PC-3 (cell line): ENCODE data around the gene CEP126. TPM values are rescaled to one million over a fixed set of nuclear protein-coding genes. Genes with fewer than 3 reads are reported as not detected.

ENCODE experiments used
- ATAC-seq: fragments of 200-7000 bp; cut with Tn5 transposase; 2 replicates; pipeline ENCODE4 v1.9.1; 2020; ENCODE audit warnings: mild to moderate bottlenecking, moderate library complexity
- BruUV-seq: library from RNA; stranded (reverse); fragments of 400-500 nt; replicated peaks from 2 replicates; lab custom pipeline; 2021; lab: Mats Ljungman, UMichigan
- CTCF ChIA-PET: fragments of 300-600 bp; sonication (Branson Sonifier 250); formaldehyde crosslinking; loops from one replicate; lab custom pipeline; 2022; ENCODE audit warnings: antibody characterized with exemption; lab: Charles Lee
- POLR2A ChIA-PET: fragments of 300-600 bp; sonication (Branson Sonifier 250); formaldehyde crosslinking; loops from one replicate; lab custom pipeline; 2022; ENCODE audit warnings: antibody characterized with exemption; ENCODE audit not compliant: unreplicated experiment; lab: Charles Lee
- DNase-seq: peaks from one replicate; pipeline ENCODE4 v3.0.0-alpha.2; 2015
- H2AFZ ChIP-seq: fragments of 300-600 bp; sonication (generic); 2 replicates; pipeline ENCODE4 v1.6.0; 2016; ENCODE audit warnings: antibody characterized with exemption, low read length
- H3F3A ChIP-seq: fragments of 300-600 bp; sonication (generic); one replicate; pipeline ENCODE4 v1.6.0; 2017; ENCODE audit warnings: antibody characterized with exemption, low read length, control low read depth, mild to moderate bottlenecking; ENCODE audit not compliant: unreplicated experiment
- H3K27ac ChIP-seq: fragments of 300-600 bp; sonication (generic); 2 replicates; pipeline ENCODE4 v1.5.1; 2016; ENCODE audit warnings: mild to moderate bottlenecking, low read length
- H3K27me3 ChIP-seq: fragments of 300-600 bp; sonication (generic); 2 replicates; pipeline ENCODE4 v1.6.1; 2016; ENCODE audit warnings: low read length, mixed read lengths
- H3K36me3 ChIP-seq: fragments of 300-600 bp; sonication (generic); 2 replicates; pipeline ENCODE4 v1.6.1; 2016; ENCODE audit warnings: low read depth, mixed run types, low read length, mixed read lengths
- H3K4me1 ChIP-seq: fragments of 300-600 bp; sonication (generic); 2 replicates; pipeline ENCODE4 v1.5.1; 2016; ENCODE audit warnings: low read length; ENCODE audit not compliant: insufficient read depth
- H3K4me2 ChIP-seq: fragments of 300-600 bp; sonication (generic); 2 replicates; pipeline ENCODE4 v1.6.0; 2016; ENCODE audit warnings: low read length
- H3K4me3 ChIP-seq: fragments of 300-600 bp; sonication (generic); 2 replicates; pipeline ENCODE4 v1.5.1; 2016; ENCODE audit warnings: mild to moderate bottlenecking, low read length, mixed read lengths
- H3K79me2 ChIP-seq: fragments of 300-600 bp; sonication (generic); 2 replicates; pipeline ENCODE4 v1.6.1; 2017; ENCODE audit warnings: low read length, mixed read lengths
- H3K9ac ChIP-seq: fragments of 300-600 bp; sonication (generic); 2 replicates; pipeline ENCODE4 v1.6.0; 2016; ENCODE audit warnings: mild to moderate bottlenecking, low read length
- H3K9me2 ChIP-seq: fragments of 300-600 bp; sonication (generic); replicated peaks from 2 replicates; pipeline ENCODE4 v1.6.1; 2016; ENCODE audit warnings: mixed run types, low read length, mixed read lengths
- H3K9me3 ChIP-seq: fragments of 300-600 bp; sonication (generic); 2 replicates; pipeline ENCODE4 v1.6.1; 2016; ENCODE audit warnings: low read length, mixed read lengths
- H4K20me1 ChIP-seq: fragments of 300-600 bp; sonication (generic); 2 replicates; pipeline ENCODE4 v1.6.1; 2016; ENCODE audit warnings: low read length, mixed read lengths
- EZH2 ChIP-seq: fragments of 300-600 bp; sonication (generic); IDR thresholded peaks from one replicate; pipeline ENCODE4 v1.6.1; 2017; ENCODE audit warnings: antibody characterized with exemption, mild to moderate bottlenecking, low read length; ENCODE audit not compliant: unreplicated experiment
- EZH2phosphoT487 ChIP-seq: fragments of 300-600 bp; sonication (generic); IDR thresholded peaks from 2 replicates; pipeline ENCODE4 v1.6.1; 2018; ENCODE audit warnings: mild to moderate bottlenecking, antibody characterized with exemption, low read length, borderline replicate concordance
- intact Hi-C: fragments of 100-400 bp; cut with micrococcal nuclease; formaldehyde crosslinking; loops from 2 replicates; pipeline ENCODE4 v1.9.0; 2023
- total RNA-seq: library from RNA; depleted of rRNA; stranded (reverse); fragments of >200 nt; gene quantifications from 2 replicates; pipeline ENCODE4 v1.2.3, GENCODE V29; 2014
- TF ChIP-seq, protein P1 (sequence below): fragments of 300-600 bp; sonication (generic); conservative IDR thresholded peaks from 2 replicates; pipeline ENCODE4 v1.5.1; 2017; ENCODE audit warnings: antibody characterized with exemption, low read depth, mild to moderate bottlenecking, low read length

Gene CEP126
- total RNA-seq, 1 experiment from 2014 or later, result 2.5 TPM

DNA sequence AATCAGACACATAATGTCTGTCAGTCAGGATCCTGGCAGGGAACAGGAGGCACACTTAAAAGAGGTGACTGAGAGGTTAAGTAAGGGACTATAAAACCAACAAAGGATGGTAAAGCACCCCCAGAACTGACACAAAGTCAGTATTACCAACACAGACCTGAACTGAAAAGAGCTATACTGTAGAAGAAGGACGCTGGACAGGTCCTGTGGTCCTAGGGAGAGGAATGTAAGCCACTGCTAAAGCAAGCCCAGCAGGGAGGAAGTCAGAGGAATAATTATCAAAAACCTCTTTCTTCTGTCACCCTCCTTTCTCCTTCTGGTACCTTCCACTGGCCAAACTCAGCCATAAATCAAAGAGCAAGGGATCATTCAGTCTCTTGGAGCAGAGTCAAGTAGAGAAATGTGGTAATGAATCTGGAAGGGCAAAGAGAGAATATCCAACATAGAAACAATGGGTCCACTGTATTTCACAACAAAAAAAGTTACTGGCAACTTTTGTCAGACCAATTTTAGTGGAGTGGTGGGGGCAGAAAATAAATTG, 34.9 kb downstream of the CEP126 start:
- H4K20me1 ChIP-seq, result no peaks in the 10 kb centered on the region
- H3K27ac ChIP-seq, result no peak overlapping the region
- intact Hi-C loops, result no loop called here
- H2AFZ ChIP-seq, result no peak overlapping the region
- POLR2A ChIA-PET, result no interaction called here
- H3K9me2 ChIP-seq, result no peaks in the 10 kb centered on the region
- DNase-seq (no peak), ATAC-seq (no peak)
- H3K79me2 ChIP-seq, result no peaks in the 10 kb centered on the region
- H3K4me1 ChIP-seq, result no peaks in the 10 kb centered on the region
- no peak overlapping the region for H3K4me3 ChIP-seq
- TF ChIP-seq EZH2 (no peak), EZH2phosphoT487 (no peak)
- TF ChIP-seq, protein P1, sequence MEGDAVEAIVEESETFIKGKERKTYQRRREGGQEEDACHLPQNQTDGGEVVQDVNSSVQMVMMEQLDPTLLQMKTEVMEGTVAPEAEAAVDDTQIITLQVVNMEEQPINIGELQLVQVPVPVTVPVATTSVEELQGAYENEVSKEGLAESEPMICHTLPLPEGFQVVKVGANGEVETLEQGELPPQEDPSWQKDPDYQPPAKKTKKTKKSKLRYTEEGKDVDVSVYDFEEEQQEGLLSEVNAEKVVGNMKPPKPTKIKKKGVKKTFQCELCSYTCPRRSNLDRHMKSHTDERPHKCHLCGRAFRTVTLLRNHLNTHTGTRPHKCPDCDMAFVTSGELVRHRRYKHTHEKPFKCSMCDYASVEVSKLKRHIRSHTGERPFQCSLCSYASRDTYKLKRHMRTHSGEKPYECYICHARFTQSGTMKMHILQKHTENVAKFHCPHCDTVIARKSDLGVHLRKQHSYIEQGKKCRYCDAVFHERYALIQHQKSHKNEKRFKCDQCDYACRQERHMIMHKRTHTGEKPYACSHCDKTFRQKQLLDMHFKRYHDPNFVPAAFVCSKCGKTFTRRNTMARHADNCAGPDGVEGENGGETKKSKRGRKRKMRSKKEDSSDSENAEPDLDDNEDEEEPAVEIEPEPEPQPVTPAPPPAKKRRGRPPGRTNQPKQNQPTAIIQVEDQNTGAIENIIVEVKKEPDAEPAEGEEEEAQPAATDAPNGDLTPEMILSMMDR, result no peak
- H3K9ac ChIP-seq, result no peak overlapping the region
- H3K36me3 ChIP-seq, result no peaks in the 10 kb centered on the region
- H3K4me2 ChIP-seq, result no peak overlapping the region
- CTCF ChIA-PET, result no interaction called here
- BruUV-seq, result no TSS peak
- H3K27me3 ChIP-seq, result no peaks in the 10 kb centered on the region
- H3K9me3 ChIP-seq, result no peaks in the 10 kb centered on the region
- no peaks in the 10 kb centered on the region for H3F3A ChIP-seq

DNA sequence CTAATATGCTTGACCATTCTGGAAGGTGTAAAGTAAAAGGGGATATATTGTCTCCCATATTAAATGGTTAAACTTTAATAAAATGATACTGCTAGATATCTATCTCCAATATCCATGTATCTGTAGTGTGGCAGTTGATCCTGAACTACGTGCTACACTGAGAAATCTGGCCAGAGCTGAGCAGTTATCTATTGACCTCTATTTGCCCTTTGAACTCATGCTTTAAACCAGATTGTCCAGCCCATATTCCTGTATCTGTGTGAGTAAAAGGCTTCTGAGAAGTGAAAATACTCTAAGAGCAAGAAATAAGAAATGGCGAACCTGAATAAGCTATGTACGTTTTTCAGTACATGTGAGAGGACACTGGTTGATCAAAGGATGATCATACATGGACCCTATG, 40.5 kb downstream of the CEP126 start:
- Histone ChIP-seq H3K4me1 (no peaks in the 10 kb centered on the region), H3K36me3 (no peaks in the 10 kb centered on the region), H4K20me1 (no peaks in the 10 kb centered on the region), H3K27me3 (no peaks in the 10 kb centered on the region), H3K9ac (no peak overlapping the region), H3K9me2 (no peaks in the 10 kb centered on the region), H3K4me2 (no peak overlapping the region), H3K27ac (no peak overlapping the region), H3K79me2 (no peaks in the 10 kb centered on the region), H3F3A (no peaks in the 10 kb centered on the region), H3K4me3 (no peak overlapping the region), H2AFZ (no peak overlapping the region), H3K9me3 (no peaks in the 10 kb centered on the region)
- BruUV-seq, result no TSS peak
- intact Hi-C loops, result no loop called here
- DNase-seq (no peak), ATAC-seq (no peak)
- ChIA-PET CTCF (no interaction called here), POLR2A (no interaction called here)
- TF ChIP-seq, protein P1, result no peak
- TF ChIP-seq EZH2phosphoT487, result no peak
- no peak for TF ChIP-seq EZH2

DNA sequence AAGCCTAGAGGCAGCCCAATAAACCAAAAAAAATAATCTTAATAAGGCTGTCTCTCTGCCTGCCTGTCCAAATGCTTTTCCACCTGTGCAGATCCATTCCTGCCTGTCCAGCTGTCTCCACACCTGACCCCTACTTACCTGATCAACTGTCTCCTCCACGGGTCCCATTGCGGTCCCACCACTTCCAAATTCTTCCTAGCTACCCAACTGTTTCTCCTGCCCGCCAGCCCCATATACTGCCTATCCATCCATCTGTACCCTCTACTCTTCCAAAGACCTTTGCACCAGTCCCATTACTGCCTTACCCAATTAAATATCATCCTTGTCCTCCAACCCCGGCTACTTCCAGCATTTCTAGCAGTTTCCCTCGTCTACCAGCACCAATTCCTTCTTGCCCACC, 40.9 kb downstream of the CEP126 start:
- H3K27me3 ChIP-seq, result no peaks in the 10 kb centered on the region
- H3K9me3 ChIP-seq, result no peaks in the 10 kb centered on the region
- no peak overlapping the region for H3K4me3 ChIP-seq
- H3K36me3 ChIP-seq, result no peaks in the 10 kb centered on the region
- no peak overlapping the region for H3K9ac ChIP-seq
- no TSS peak for BruUV-seq
- intact Hi-C loops, result no loop called here
- ATAC-seq, result no peak
- CTCF ChIA-PET, result no interaction called here
- TF ChIP-seq EZH2phosphoT487, result no peak
- TF ChIP-seq, protein P1, result no peak
- TF ChIP-seq EZH2, result no peak
- H2AFZ ChIP-seq, result no peak overlapping the region
- no peaks in the 10 kb centered on the region for H4K20me1 ChIP-seq
- H3K9me2 ChIP-seq, result no peaks in the 10 kb centered on the region
- H3F3A ChIP-seq, result no peaks in the 10 kb centered on the region
- no peak overlapping the region for H3K4me2 ChIP-seq
- no peak overlapping the region for H3K27ac ChIP-seq
- no peak for DNase-seq
- POLR2A ChIA-PET, result no interaction called here
- H3K4me1 ChIP-seq, result no peaks in the 10 kb centered on the region
- no peaks in the 10 kb centered on the region for H3K79me2 ChIP-seq
